Measurements from ENCODE around the gene SND1. TPM values are rescaled to one million over a fixed set of nuclear protein-coding genes. Genes with fewer than 3 reads are reported as not detected.
"Not testable (repeated sequence)": the region's sequence is repeated elsewhere in the genome, so short reads cannot be mapped to it uniquely, and the experiment has no call there.

SND1 gene
- total RNA-seq, 1 donor from 2014 or later: 232 TPM

DNA sequence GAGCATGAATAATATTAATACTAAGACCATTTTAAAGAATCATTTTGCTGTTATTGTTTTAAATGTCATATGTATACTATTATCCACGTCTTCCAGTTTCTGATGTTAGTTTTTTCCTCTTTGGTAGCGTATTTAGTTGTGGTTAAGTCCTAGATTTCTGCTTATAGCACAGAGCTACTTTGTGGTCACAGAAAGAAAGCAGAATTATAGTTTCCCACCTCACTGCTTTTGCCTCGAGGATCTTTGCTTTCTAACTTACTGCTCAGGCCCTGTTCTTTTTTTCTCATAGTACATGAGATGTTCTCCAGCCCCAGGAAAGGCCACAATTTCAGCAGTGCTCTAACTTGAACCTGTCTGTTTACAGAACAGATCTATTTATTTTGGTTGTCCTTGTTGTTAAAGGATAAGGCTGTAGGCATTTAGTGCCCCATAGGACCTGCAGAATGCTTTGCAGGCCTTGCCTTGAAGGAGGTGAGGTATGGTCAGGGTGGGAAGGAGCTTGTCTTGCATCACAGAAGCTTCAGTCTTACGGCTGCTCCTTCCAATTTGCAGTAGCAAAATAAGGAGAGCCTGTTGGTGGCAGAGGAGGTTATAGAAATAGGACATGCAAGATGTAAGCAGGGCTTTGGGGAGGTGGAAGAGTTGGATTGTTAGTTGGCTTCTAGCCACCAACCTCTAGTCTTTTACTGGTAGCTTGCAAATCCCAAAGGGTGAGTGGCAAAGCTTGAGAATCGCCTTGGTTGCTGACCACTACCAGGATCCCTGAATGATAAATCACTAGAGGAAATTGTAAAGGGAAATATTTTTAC is 250.1 kb downstream of the SND1 start:
- peaks cover 2% of the 10 kb centered on the region for H3K36me3 ChIP-seq (ENCODE audit: control insufficient read depth, insufficient read depth, low read length)
- DNase-seq (ENCODE audit: low read depth) (no peak), FAIRE-seq (no peak)
- TF ChIP-seq, protein P1, sequence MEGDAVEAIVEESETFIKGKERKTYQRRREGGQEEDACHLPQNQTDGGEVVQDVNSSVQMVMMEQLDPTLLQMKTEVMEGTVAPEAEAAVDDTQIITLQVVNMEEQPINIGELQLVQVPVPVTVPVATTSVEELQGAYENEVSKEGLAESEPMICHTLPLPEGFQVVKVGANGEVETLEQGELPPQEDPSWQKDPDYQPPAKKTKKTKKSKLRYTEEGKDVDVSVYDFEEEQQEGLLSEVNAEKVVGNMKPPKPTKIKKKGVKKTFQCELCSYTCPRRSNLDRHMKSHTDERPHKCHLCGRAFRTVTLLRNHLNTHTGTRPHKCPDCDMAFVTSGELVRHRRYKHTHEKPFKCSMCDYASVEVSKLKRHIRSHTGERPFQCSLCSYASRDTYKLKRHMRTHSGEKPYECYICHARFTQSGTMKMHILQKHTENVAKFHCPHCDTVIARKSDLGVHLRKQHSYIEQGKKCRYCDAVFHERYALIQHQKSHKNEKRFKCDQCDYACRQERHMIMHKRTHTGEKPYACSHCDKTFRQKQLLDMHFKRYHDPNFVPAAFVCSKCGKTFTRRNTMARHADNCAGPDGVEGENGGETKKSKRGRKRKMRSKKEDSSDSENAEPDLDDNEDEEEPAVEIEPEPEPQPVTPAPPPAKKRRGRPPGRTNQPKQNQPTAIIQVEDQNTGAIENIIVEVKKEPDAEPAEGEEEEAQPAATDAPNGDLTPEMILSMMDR (IDR thresholded peaks at IDR 0.05; ENCODE audit: insufficient read depth, low read length, severe bottlenecking): no peak
- no peaks in the 10 kb centered on the region for H3K27me3 ChIP-seq (ENCODE audit: control insufficient read depth, insufficient read depth, low read length)
- no peak overlapping the region for H3K4me3 ChIP-seq (ENCODE audit: low read depth, low read length)

DNA sequence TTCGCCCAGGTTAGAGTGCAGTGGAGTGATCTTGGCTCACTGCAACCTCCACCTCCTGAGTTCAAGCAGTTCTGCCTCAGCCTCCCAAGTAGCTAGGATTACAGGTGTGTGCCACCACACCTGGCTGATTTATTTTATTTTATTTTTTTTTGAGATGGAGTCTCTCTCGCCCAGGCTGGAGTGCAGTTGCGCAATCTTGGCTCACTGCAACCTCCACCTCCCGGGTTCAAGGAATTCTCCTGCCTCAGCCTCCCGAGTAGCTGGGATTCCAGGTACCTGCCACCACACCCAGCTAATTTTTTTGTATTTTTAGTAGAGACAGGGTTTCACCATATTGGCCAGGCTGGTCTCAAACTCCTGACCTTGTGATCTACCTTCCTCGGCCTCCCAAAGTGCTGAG is 250.8 kb downstream of the SND1 start:
- not testable (repeated sequence) for H3K4me3 ChIP-seq (ENCODE audit: low read depth, low read length); DNase-seq (ENCODE audit: low read depth); H3K36me3 ChIP-seq (ENCODE audit: control insufficient read depth, insufficient read depth, low read length); H3K27me3 ChIP-seq (ENCODE audit: control insufficient read depth, insufficient read depth, low read length); FAIRE-seq

DNA sequence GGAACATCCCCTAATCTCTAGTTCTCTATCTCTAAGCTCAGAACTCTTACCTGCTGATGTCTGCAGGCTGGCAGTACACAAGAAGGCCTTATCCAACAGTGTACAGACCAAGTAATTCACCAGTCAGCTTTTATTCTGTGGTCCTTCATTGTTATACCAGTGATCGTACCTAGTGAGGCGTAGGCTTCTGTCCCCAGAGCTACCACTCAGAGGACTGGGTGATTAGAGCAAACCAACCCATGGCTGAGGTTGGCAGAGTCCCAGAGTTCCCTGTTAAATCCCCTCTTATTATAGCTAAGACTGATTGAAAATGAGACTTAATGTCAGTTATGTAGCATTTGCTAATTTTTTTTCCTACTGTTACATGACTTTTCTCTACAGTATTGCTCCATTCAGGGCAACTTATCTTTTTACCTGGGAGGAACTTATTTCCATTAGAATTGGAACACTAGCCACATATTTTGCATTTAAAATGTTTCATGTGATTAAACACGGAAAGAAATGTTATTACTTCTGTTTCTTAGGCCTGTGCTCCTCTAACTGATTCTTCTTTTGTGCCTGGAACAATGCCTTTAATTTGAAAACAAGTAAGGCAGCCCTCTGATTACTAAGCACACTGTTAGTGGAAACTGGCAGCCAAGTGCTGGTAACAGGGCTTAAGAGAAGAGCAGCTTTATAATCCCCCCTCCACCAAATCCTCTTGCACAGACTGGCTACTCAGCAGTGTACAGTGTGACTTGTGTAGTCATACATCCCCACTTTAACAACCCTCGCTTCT is 252.1 kb downstream of the SND1 start:
- FAIRE-seq: no peak
- no peak for DNase-seq (ENCODE audit: low read depth)
- peaks cover 2% of the 10 kb centered on the region for H3K36me3 ChIP-seq (ENCODE audit: control insufficient read depth, insufficient read depth, low read length)
- TF ChIP-seq, protein P1 (IDR thresholded peaks at IDR 0.05; ENCODE audit: insufficient read depth, low read length, severe bottlenecking): no peak
- no peak overlapping the region for H3K4me3 ChIP-seq (ENCODE audit: low read depth, low read length)
- no peaks in the 10 kb centered on the region for H3K27me3 ChIP-seq (ENCODE audit: control insufficient read depth, insufficient read depth, low read length)

DNA sequence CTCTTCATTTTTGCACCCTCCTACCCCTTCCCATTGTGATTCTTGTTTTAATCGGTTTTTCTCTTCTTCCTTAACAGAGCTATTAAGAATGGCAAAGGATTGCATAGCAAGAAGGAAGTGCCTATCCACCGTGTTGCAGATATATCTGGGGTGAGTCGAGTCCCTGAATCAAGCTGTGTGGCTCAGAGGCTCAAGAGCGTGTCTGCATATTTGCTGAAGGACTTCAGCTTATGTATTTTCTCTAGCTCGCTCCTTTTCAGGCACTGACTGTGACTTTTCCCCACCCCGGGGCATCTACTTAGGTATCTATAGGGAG is 252.6 kb downstream of the SND1 start:
- TF ChIP-seq, protein P1 (IDR thresholded peaks at IDR 0.05; ENCODE audit: insufficient read depth, low read length, severe bottlenecking): no peak
- H3K27me3 ChIP-seq (ENCODE audit: control insufficient read depth, insufficient read depth, low read length): no peaks in the 10 kb centered on the region
- FAIRE-seq (no peak), DNase-seq (ENCODE audit: low read depth) (peak; percentile 15)
- no peak overlapping the region for H3K4me3 ChIP-seq (ENCODE audit: low read depth, low read length)
- peaks cover 2% of the 10 kb centered on the region for H3K36me3 ChIP-seq (ENCODE audit: control insufficient read depth, insufficient read depth, low read length)

DNA sequence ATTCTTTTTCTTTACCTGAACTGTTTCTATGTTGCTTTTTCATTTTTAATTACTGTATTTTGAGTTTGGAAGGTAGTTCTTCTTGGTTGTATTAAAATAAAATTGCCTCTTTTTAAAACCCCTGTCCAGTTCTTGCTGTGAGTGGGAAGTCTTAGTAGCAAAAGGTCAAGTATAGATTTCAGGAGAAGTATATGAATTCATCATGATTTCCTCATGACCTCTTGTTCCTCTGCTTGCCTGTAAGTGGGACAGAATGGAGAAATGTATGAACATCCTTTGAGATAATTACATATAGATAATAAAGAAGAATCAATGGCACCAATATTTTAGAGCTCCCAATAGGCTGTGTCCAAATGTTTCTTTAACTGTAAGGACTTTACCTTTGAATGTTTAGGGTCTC is 253.0 kb downstream of the SND1 start:
- peaks cover 2% of the 10 kb centered on the region for H3K36me3 ChIP-seq (ENCODE audit: control insufficient read depth, insufficient read depth, low read length)
- no peaks in the 10 kb centered on the region for H3K27me3 ChIP-seq (ENCODE audit: control insufficient read depth, insufficient read depth, low read length)
- H3K4me3 ChIP-seq (ENCODE audit: low read depth, low read length): no peak overlapping the region
- FAIRE-seq: no peak
- DNase-seq (ENCODE audit: low read depth): no peak
- TF ChIP-seq, protein P1 (IDR thresholded peaks at IDR 0.05; ENCODE audit: insufficient read depth, low read length, severe bottlenecking): no peak

DNA sequence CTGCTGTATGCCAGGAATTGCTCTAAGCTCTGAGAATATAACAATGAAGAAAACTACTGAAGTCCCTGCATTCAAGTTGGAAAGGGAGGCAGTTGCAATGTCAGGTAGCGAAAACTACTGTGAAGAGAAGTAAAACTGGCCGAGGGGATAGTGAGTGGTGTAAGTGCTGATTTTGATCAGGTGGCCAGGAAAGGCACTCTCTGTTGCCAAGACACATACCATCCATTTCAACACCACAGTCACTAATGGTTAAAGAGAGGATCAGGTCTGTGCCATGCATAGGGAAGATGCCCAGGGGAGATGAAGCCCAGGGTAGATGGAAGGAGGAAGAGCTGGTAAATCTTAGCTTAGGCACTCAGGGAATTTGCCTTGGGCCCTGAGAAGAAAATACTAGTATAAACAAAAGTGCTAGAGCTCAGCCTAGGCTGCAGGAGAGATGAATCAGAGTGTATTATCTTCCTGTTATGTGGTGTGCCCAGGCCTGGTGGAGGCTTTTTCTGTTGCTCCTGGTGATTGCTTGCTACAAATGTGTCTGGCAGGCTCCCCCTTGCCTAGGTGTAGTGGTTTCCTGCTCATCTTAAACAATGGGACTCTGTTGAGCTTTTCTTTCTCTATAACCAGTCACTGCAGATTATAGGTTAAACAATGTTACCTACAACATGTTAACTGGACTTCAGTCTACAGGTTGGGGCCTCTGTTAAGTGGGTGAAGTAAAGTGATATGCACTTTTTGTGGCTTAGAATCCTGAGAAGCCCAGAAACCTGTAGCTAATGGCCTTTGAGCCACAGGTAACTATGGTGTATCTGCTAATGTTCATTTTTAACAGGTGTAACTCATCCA is 253.7 kb downstream of the SND1 start:
- peak; percentile 53 for DNase-seq (ENCODE audit: low read depth)
- Histone ChIP-seq H3K4me3 (ENCODE audit: low read depth, low read length) (no peak overlapping the region), H3K36me3 (ENCODE audit: control insufficient read depth, insufficient read depth, low read length) (peaks cover 3% of the 10 kb centered on the region), H3K27me3 (ENCODE audit: control insufficient read depth, insufficient read depth, low read length) (no peaks in the 10 kb centered on the region)
- FAIRE-seq: peak; percentile 28
- TF ChIP-seq, protein P1 (IDR thresholded peaks at IDR 0.05; ENCODE audit: insufficient read depth, low read length, severe bottlenecking): no peak

Data from bronchial epithelial cell (primary cell).